ENCODE results near the gene PTPRC.

The PTPRC gene

DNA sequence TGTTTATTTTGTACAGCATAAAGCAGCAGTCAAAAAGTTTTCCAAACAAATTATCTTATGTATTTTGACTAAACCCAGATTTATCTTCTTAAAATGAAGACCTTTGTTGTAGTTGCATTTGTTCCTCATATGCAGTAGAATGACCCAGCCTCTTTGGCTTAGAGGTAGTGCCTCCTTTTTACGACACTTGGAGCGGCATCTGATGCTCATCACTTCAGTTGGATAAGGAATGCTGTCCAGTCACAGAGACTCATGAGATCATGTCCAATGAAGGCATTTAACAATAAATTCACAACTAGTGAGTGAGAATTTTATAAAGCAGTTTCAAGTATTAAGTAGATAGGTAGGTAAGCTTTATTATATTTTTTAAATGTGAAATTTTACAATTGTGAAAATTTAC, 35.2 kb downstream of the PTPRC start:
- DNase-seq (ENCODE audit: low read depth): no peak

DNA sequence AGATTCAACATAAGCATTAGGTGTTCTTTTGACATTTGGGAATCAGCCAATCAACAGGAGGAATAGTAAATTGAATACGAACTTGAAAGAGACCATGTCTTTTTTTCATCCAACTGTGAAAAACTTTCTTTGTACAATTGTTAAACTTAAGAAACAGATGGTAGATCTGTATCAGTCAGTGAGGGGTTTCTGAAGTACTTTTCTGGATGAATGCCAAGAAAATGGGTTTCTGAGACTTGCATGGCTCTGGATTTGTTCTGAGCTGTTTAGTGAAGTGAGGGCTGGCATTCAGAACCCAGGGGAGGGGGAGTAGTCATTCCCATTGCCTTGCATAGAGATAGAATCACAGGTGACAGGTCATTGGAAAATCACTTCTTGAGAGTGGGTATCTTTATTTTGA, 37.4 kb downstream of the PTPRC start:
- DNase-seq (ENCODE audit: low read depth): no peak

DNA sequence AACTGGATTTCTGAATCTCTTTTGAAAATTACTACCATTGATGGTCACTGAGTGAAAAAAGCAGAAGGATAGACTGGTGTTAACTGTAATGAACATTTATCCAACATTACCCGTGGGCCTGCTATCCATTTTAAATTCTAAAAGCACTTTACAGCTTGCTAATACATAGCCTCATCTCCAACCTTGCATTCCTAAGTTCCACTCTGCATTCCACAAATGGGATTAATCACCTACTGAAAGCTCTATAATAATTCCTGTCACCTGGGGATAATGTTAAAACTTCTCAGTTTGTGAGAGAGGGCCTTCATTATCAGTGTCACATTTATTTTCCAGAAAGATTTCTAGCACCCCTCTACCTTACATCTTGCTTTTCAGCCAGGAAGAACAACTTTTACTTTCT, 38.2 kb downstream of the PTPRC start:
- no peak for DNase-seq (ENCODE audit: low read depth)

DNA sequence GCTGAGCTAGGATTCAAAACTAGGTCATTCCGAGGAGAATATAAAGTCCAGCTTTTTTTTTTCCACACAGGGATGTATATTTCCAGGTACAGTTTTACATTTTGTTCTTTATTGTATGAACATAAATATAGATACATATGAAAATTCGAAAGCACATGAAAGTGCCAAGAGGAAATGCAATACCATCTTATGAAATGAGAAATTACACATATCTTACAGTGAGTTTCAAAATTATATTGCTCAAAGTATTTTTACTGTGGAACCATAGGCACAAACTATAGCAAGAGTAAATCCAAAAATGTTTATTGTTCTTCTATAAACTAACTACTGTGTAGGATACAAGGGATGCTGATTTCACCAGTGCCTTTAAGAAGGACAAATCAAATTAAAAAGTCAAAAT, 39.0 kb downstream of the PTPRC start:
- DNase-seq (ENCODE audit: low read depth): no peak

DNA sequence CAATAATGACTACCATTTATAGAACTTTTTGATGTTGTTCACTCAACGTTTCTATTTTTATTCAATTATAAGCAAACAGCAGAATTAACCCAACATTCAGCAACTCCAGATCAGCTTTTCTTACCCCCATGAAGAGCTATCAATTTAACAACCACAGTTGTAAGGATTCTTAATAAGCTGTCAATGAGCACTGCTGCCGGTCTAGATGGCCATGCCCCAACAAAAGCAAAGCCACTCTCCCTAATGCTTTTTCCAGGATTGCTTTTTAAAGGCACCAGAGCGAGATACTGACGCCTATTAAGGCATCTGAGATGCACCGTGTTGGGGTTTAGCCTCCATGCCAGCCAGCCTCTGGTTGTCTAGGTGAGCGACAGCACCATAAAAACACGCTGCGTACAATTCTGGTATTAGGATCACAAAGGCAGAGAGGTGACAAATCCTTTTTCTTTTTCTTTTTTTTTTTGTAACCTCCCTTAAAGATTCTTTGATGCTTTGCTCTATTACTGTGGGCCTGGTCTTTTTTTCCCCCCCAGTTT, 39.5 kb downstream of the PTPRC start:
- DNase-seq (ENCODE audit: low read depth): no peak

DNA sequence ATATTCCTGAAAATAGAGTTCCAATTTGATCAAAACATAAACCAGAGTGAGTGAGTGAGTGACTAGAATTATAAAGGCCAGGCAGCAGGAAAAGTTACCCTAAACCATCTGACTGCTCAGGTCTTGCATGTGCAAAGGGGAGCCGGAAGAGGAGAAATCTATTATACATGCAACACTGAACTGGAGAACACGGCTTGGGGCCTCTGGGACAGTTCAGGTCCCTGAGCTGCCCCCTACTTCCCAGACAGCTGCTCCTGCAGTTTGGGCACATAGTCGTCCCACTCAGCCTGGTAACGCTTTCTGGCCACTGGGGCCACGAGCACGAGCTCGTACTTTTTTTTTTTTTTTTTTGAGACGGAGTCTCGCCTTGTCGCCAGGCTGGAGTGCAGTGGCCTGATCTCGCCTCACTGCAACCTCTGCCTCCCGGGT, 40.1 kb downstream of the PTPRC start:
- no peak for DNase-seq (ENCODE audit: low read depth)

DNA sequence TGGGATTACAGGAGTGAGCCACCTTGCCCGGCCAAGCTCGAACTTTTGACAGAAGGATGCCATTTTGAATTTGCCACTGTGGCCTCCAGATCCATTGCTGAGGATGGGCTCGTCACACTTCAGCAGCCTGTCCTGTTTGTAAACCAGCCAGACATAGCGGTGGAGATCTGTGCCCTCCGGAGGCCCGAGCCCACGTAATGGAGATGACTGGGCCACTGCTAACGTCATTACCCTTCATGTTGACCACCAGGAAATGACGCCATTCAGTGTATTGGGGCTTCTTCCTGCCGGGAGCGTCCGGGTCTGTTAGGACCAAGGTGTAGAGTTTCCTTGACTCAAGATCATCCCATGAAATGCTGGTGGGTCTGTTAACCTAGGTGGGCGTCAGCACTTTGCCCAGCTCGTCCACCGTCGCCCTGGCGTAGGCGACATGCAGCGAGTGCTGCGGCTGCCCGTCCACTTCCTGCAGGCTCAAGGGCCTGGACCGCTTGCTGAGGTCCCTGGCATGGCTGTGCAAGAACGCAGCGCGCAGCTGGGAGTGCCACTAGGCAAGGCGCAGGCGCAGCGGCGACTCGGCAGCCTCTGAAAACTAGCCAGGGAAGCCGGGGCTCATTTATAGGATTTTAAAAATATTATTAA, 40.8 kb downstream of the PTPRC start:
- no peak for DNase-seq (ENCODE audit: low read depth)

DNA sequence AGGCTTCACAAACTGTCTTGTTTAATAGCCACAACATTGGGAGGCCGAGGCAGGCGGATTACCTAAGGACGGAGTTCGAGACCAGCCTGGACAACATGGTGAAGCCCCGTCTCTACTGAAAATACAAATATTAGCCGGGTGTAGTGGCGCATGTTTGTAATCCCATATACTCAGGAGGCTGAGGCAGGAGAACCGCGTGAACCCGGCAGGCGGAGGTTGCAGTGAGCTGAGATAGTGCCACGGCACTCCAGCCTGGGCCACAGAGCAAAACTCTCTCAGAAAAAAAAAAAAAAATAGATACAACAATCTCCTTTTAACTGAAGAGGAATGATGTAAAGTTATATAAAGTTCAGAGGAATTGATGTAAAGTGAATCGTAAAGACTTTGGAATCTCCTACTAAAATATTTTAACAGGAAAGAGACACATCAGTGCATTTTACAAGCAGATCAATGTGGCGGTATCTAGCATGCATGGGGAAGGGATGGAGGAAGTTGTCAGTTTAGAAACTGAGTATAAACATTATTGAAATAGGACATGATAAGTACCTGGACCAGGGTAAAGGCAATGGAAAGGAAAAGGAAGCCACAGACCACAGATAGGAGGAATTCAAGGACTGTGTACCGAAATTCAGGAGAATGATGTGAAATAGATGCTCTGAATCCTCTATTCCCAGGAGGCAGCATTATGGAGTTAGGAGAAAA, 41.5 kb downstream of the PTPRC start:
- DNase-seq (ENCODE audit: low read depth): no peak

DNA sequence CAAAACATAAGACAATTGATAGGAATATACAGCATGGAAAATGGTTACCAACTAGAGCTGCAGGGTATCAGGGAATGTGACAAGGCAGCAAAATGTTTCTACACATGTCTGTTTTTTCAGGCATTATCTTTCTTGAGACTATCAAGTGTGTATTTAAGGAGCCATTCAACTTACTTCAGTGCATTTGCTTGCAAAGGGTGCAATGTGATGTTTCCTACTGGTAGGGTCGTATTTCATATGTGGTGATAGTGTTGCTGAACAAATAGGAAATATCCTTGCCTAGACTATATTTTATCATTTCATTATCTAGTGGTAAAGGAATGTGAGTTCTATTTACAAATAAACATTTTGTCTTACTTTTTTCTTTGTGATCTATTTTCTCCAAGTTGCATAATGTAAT, 42.4 kb downstream of the PTPRC start:
- no peak for DNase-seq (ENCODE audit: low read depth)

DNA sequence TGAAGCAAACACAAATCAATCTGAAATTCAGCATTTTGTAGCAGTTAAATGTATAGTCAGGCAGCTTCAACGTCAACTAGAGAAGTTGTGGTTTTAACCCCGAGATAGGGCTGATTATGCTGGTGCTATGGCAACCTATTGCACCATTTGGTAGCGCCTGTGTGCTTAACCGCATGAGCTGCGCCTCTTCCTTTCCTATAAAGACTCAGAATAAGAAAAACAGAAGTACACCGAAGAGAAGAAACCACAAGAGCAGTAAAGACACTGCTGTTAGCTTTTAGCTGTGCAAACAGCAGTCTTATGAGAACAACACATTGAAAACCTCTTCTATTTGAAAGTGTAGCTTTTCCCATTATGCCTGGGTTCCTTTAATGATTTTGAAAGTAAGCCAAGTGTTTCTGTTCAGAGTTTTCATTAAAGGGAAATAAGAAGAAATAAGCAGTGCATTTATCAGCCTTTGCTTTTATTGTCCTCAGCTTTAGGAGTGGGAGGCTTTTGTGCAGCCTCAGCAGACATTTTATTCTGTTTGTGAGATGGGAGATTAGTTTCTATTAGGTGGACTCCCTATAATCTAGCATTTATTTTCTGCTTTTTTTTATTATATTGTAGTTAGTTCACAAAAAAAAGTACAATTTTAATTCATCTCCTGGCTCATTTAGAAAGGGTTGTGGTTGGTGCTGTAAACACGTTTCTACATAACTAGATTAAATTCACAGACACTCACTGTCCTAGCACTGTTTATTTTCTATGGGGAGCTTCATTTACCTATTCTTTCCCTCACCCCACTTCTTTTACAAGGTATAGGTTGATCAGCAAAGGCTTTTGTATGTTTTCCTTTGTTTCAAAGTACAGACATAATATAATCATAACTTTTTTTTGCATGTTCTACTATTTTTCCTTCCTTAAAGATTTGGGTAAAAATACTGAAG, 43.3 kb downstream of the PTPRC start:
- no peak for DNase-seq (ENCODE audit: low read depth)

DNA sequence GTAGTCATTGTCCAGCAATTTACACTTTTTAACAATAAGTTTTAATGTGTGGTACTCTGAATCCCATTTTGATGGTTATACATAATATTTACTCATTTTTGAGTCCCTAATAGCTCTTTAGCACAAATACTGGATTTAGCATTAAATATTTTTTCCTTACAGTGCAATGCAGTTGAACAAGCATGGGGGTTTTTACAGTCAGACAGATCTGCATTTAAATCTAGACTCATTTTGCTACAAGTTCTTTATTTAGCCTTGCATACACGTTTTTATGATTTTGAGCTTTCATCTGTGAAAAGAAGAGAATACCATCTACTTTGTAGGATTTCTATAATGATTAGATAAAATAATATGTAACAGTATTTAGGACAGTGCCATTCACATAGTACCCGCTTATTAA, 44.0 kb downstream of the PTPRC start:
- DNase-seq (ENCODE audit: low read depth): no peak

DNA sequence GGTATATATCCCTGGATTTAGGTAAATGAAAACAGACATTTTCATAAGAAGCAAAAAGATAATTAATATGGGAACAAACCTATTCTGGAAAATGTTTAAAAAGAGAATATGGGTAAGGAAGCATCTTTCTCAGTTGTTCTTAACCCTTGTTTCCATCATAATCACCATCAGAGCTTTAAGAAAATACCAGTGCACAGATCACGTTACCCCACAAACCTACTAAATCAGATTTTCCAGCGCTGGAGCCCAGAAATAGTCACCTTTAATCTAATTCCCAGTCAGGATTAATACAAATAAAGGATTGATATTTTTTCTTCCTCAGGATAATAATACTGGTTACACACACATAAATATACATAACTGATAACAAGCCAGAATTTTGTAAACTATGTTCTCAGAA, 44.6 kb downstream of the PTPRC start:
- DNase-seq (ENCODE audit: low read depth): no peak

DNA sequence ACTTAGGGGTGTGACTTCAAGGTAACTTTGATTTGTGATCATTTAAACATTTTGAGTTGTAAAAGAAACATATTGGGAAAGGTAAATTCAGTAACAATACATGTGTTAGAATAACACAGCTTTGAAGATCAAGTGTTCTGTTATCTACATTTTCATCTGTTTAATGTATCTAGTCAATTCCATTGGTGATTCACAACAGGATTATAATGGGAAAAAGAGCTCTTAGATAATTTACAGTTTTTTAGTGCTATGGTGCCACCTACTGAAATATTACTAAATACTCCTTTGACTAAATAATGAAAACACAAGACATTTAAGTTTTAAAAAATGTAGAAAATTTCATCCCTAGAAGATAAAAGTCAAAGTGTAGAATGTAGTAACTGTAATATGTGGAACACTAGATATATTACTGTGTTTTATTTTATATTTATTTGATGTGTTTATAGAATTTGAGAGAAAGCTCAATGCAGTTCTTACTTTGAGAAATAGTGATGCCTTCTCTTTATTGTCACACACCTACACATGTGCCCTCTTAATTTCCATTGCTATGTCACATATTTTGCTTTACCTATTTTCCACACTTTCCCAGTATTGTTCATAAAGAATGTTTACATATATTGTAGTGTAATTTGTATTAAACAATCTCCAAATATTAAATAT, 47.4 kb downstream of the PTPRC start:
- no peak for DNase-seq (ENCODE audit: low read depth)

DNA sequence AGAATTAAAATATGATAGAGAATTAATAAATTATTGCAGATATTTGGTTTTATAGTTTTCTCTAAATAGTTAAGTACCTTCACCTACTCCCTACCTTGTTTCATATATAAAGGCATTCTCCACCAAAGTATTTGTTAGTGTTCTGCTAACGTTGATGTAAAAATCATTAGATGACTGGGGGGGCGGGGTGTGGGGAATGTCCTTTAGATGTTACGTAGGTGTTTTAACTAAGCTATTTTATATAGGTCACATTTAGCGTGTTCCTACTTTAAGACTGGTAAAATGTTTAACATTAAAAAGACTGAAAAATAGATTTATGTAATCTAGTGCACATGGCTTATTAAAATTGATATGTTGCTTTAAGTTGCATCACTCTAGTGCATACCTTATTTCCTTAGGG, 48.6 kb downstream of the PTPRC start:
- DNase-seq (ENCODE audit: low read depth): no peak

DNA sequence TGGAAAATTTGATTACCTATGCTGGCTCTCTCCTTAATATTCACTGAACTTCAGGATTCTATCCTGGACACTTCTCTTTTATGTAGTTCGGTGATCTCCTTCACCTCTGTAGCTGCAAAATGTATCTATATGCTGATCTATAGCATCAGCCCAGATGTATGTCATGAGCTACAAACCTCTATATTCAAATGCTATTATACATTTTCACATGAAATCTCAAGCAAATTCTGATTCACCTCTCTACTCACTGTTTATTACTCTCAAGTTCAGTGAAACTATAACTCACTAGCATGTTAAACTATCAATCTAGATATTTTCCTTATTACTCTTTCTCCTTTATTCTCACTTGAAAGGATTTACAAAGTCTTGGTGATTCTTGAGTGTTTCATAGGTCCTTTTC, 52.2 kb downstream of the PTPRC start:
- DNase-seq (ENCODE audit: low read depth): no peak

DNA sequence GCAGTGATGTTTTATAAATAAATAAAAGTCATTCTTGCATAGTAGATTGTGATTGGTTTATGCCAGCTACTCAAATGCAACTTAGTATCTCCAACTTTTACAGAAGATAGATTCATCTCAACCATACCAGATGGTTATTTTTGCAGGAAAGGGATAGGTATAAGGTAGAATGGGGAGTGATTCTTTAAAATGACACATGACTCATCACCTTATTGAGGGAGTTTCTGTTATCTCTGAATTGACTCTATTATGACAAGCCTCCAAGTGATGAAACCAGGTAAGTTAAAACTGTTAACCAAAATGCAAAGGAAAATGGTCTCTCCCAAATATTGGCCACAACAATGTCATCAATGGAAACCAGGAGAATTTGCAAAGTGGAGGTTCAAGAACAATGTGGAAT, 54.5 kb downstream of the PTPRC start:
- DNase-seq (ENCODE audit: low read depth): no peak

DNA sequence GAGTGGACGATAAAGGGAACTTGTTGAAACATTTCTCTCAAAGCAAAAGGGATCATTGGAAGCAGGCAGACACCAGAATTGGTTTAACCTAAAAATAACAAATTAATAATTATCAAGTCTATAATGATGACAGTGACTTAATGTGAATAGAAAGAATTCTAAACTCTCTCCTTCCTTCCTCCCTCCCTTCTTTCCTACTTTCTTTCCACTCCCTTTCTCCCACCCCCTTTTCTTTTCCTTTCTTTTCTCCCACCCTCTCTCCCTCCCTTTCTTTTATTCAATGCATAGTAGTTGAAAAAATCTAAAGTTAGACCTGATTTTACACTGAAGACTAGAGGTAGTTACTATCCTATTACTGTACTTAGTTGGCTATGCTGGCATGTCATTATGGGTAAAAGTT, 55.7 kb downstream of the PTPRC start:
- no peak for DNase-seq (ENCODE audit: low read depth)

DNA sequence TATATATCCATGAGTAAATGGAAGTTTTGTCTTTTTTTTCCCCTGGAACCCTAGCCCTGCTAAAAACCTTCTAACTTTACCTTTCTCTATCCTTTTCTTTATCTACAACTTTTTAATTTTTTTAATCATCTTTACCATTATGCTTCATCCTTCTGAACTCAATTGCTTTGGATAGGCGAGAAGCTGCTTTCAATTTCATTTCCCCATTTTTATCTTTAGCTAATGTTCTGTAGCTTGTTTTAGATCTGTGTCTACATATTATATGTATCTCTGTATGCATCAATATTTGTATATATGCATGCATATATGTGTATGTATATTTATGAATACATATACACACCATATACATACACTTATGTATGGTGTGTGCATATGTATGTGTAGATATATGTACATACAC, 57.4 kb downstream of the PTPRC start:
- DNase-seq (ENCODE audit: low read depth): no peak

DNA sequence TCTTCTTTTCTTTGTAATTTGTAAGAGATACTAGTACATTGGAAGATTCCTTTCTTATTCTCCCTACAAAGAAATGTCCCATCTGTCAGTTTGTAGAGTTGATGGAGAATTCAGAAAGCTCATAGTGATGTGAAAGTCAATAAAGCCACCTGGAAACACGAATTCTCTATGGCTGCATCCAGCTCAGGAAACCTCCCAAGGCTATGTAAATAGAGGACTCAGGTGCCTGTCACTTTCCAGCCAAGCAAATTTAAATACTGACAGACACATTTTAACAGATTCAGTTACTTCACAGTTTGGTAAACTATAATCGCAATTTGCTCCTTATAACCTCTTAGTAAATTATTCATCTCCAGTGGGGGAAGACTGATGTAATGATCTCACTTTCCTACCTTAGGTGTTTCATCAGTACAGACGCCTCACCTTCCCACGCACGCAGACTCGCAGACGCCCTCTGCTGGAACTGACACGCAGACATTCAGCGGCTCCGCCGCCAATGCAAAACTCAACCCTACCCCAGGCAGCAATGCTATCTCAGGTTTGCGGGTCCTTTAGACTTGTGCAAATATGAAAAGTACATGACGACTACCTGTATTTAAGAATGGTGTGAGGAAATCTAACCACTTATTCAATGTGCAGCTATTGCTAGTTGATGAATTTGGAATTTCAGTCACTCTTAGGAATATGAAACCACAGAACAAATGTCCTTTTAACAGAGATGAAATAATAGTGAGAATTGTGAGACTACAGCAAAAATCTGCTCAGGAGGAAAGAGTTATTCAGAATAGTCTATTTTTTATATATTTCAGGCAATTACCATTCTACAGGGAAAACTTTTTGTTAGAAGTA, 60.6 kb downstream of the PTPRC start:
- DNase-seq (ENCODE audit: low read depth): no peak

DNA sequence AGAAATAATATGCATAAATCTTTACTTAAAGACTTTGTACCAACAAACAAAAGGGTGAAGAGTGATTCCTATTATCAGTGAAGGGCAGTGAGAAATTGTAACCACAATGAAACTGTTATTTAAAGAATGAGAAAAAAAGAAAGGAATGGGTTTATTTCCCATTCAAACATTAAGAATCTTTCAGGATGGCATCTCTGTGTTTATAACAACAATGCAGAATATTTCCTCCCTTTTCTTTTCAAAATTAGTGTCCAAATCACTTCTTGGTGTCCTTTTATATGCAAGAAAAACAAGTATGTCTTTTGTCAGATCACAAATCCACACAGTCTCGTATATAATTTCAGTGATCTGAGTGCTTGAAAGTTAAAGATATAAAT, 61.2 kb downstream of the PTPRC start:
- DNase-seq (ENCODE audit: low read depth): no peak

DNA sequence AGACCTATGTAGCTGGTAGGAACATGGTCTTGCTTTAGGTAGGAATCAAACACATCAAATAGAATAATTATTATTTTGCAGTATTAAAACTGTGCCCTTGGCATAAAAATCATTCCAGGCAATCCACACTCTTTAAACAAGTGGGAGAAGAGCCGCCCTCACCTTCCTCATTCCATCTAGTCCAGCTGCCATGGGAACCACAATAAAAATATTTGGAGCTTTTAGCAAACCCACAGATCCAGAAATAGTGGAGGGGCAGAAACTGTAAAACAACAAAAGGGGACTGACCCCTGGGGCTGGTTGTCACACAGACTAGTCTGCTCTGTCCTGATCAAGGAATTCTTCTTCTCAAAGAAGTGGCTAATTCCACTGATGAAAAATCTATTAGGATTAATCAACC, 61.6 kb downstream of the PTPRC start:
- no peak for DNase-seq (ENCODE audit: low read depth)

All from HS-27A (cell line).